ENCODE data around the gene NUP62.

Gene NUP62

GRCh38 chr19:49880162-49880869 is 49.0 kb downstream of the NUP62 start:
- no peak for DNase-seq

GRCh38 chr19:49879243-49879963 is 49.9 kb downstream of the NUP62 start:
- peak in 1 of 2 experiments; percentile 4 for DNase-seq

- DNase-seq, result no peak
Measured at GRCh38 chr19:49878744-49879070, 50.6 kb downstream of the NUP62 start.

- peak; percentile 84 to 85 for DNase-seq
Measured at GRCh38 chr19:49877879-49878743, 51.2 kb downstream of the NUP62 start.

- peak; percentile 99 for DNase-seq
Measured at GRCh38 chr19:49877020-49877878, 52.1 kb downstream of the NUP62 start, which contains the start of the genes AKT1S1 and TBC1D17. TSS of gene AKT1S1 (minus strand) at chr19:49877355. CDS start at chr19:49873295, 4,060 bp downstream. TSS of gene TBC1D17 (plus strand) at chr19:49877702. CDS start at chr19:49877724, 22 bp downstream.

- DNase-seq, result peak; percentile 94 to 95
Measured at GRCh38 chr19:49876422-49877019, 52.8 kb downstream of the NUP62 start.

- peak; percentile 7 to 27 for DNase-seq
Measured at GRCh38 chr19:49875857-49876421, 53.4 kb downstream of the NUP62 start.

GRCh38 chr19:49875177-49875576 is 54.1 kb downstream of the NUP62 start:
- DNase-seq, result no peak

GRCh38 chr19:49874503-49875157 is 54.7 kb downstream of the NUP62 start:
- no peak for DNase-seq

GRCh38 chr19:49873834-49874233 is 55.5 kb downstream of the NUP62 start:
- DNase-seq, result no peak

- DNase-seq, result no peak
Measured at GRCh38 chr19:49873129-49873521, 56.2 kb downstream of the NUP62 start.

- DNase-seq, result no peak
Measured at GRCh38 chr19:49872245-49873128, 56.8 kb downstream of the NUP62 start.

- no peak for DNase-seq
Measured at GRCh38 chr19:49871349-49871985, 57.8 kb downstream of the NUP62 start.

GRCh38 chr19:49870309-49870901 is 58.9 kb downstream of the NUP62 start:
- no peak for DNase-seq

- peak; percentile 99 for DNase-seq
Measured at GRCh38 chr19:49869484-49870308, 59.6 kb downstream of the NUP62 start.

- DNase-seq, result no peak
Measured at GRCh38 chr19:49869009-49869483, 60.3 kb downstream of the NUP62 start.

- DNase-seq, result peak; percentile 78 to 89
Measured at GRCh38 chr19:49866933-49867782, 62.1 kb downstream of the NUP62 start, which contains the start of gene PNKP. TSS of gene PNKP (minus strand) at chr19:49867576. CDS start at chr19:49867204, 372 bp downstream.

All from AML-193 (cell line).